Vagina (tissue), 2 donors: ENCODE data around the gene LRRC34.

ENCODE experiments used
- CTCF ChIP-seq, 3 experiments: fragments of 450-650 bp in 2 of 3; fragments of 200-600 bp in 1 of 3; sonication (generic) in 1 of 3; IDR thresholded peaks; one replicate each; pipeline ENCODE4 v1.5.1; 2017 to 2019; ENCODE audit warnings: antibody characterized with exemption in 3 of 3, mild to moderate bottlenecking in 2 of 3, moderate library complexity in 2 of 3
- POLR2A ChIP-seq, 2 donors: fragments of 450-650 bp; IDR thresholded peaks; one replicate each; pipeline ENCODE4 v1.6.1; 2017; ENCODE audit warnings: antibody characterized with exemption in 2 of 2, mild to moderate bottlenecking in 2 of 2, moderate library complexity in 2 of 2
- POLR2AphosphoS5 ChIP-seq, 2 donors: sonication (generic); formaldehyde crosslinking; IDR thresholded peaks; one replicate each; pipeline ENCODE4 v1.9.0; 2017; ENCODE audit warnings: antibody characterized with exemption in 2 of 2, mild to moderate bottlenecking in 2 of 2, low read depth in 1 of 2; ENCODE audit not compliant: insufficient read depth in 1 of 2

- no peak for TF ChIP-seq POLR2A (IDR thresholded peaks at IDR 0.05)
- no peak for TF ChIP-seq POLR2AphosphoS5 (IDR thresholded peaks at IDR 0.05; ENCODE audit: insufficient read depth in 1 of 2, low read depth in 1 of 2)
- no peak for TF ChIP-seq CTCF (IDR thresholded peaks at IDR 0.05)
Measured at GRCh38 chr3:169848741-169849140, 36.0 kb upstream of the LRRC34 start.
